Endothelial cell of umbilical vein (primary cell): Measurements from ENCODE around the gene SLC22A17. TPM values are rescaled to one million over a fixed set of nuclear protein-coding genes. Genes with fewer than 3 reads are reported as not detected.

Source experiments
- BruUV-seq: library from RNA; stranded (reverse); fragments of 400-500 nt; replicated peaks from 2 replicates; lab custom pipeline; 2021; lab: Mats Ljungman, UMichigan
- CTCF ChIA-PET: fragments of 300-600, 350-600 bp; sonication (Branson Sonifier 250); formaldehyde crosslinking; loops from one replicate; lab custom pipeline; 2021; ENCODE audit warnings: antibody characterized with exemption, inconsistent platforms; lab: Charles Lee
- POLR2A ChIA-PET: fragments of 300-600, 350-600 bp; sonication (Branson Sonifier 250); formaldehyde crosslinking; loops from one replicate; lab custom pipeline; 2021; ENCODE audit warnings: antibody characterized with exemption, inconsistent platforms; lab: Charles Lee
- DNase-seq: peaks from one replicate; pipeline ENCODE4 v3.0.0-alpha.2; 2011; ENCODE audit warnings: low read depth, low spot score
- FAIRE-seq: peaks from 2 replicates; lab custom pipeline; 2011; peaks lifted over from hg19 to GRCh38; lab: Jason Lieb, UNC
- H2AFZ ChIP-seq: 2 replicates; pipeline ENCODE4 v1.6.0; 2012; ENCODE audit warnings: low read depth, low read length, control low read depth, inconsistent platforms
- H3K27ac ChIP-seq: 2 replicates; pipeline ENCODE4 v1.5.1; 2011; ENCODE audit warnings: low read depth, mild to moderate bottlenecking, control low read depth, low read length, moderate library complexity; ENCODE audit not compliant: insufficient read depth
- H3K27me3 ChIP-seq, 2 experiments: 2 replicates each; pipeline versions ENCODE4 v1.6.0 to v1.6.1; 2011; ENCODE audit warnings: low read length in 2 of 2, mixed read lengths in 1 of 2; ENCODE audit not compliant: control insufficient read depth in 2 of 2, insufficient read depth in 2 of 2
- H3K36me3 ChIP-seq, 2 experiments: 2 replicates in 1 of 2; 3 replicates in 1 of 2; pipeline ENCODE4 v1.5.1; 2011; ENCODE audit warnings: low read length in 2 of 2, mild to moderate bottlenecking in 1 of 2, moderate library complexity in 1 of 2; ENCODE audit not compliant: control insufficient read depth in 2 of 2, insufficient read depth in 2 of 2; ENCODE audit errors: extremely low read depth in 1 of 2
- H3K4me1 ChIP-seq: 3 replicates; pipeline ENCODE4 v1.5.1; 2011; ENCODE audit warnings: mild to moderate bottlenecking, low read length; ENCODE audit not compliant: control insufficient read depth, insufficient read depth; ENCODE audit errors: extremely low read depth
- H3K4me2 ChIP-seq: 2 replicates; pipeline ENCODE4 v1.6.1; 2011; ENCODE audit warnings: low read length, control low read depth, mixed read lengths; ENCODE audit not compliant: insufficient read depth
- H3K4me3 ChIP-seq, 3 experiments: fragments of 200-600 bp in 1 of 3; sonication (generic), shearing (Covaris generic) in 1 of 3; replicated peaks in 1 of 3; 2 replicates each; pipeline ENCODE4 v1.5.1; 2011 to 2016; ENCODE audit warnings: control low read depth in 3 of 3, low read length in 3 of 3, mild to moderate bottlenecking in 2 of 3, inconsistent platforms in 1 of 3, low read depth in 1 of 3, moderate library complexity in 1 of 3; ENCODE audit not compliant: insufficient read depth in 1 of 3
- H3K79me2 ChIP-seq: 2 replicates; pipeline ENCODE4 v1.6.0; 2012; ENCODE audit warnings: low read length, inconsistent platforms; ENCODE audit not compliant: control insufficient read depth, insufficient read depth
- H3K9ac ChIP-seq: replicated peaks from 2 replicates; pipeline ENCODE3; 2011; ENCODE audit warnings: low read length, control low read depth; ENCODE audit not compliant: insufficient read depth; ENCODE audit errors: extremely low read depth
- H3K9me1 ChIP-seq: replicated peaks from 3 replicates; pipeline ENCODE4 v1.6.0; 2011; ENCODE audit warnings: mild to moderate bottlenecking, low read length; ENCODE audit not compliant: control insufficient read depth, insufficient read depth; ENCODE audit errors: extremely low read depth
- H3K9me3 ChIP-seq: replicated peaks from 2 replicates; pipeline ENCODE4 v1.5.1; 2012; ENCODE audit warnings: low read length, inconsistent platforms; ENCODE audit not compliant: control insufficient read depth, insufficient read depth
- H4K20me1 ChIP-seq: replicated peaks from 2 replicates; pipeline ENCODE3; 2011; ENCODE audit warnings: mild to moderate bottlenecking, low read length; ENCODE audit not compliant: control insufficient read depth, insufficient read depth; ENCODE audit errors: extremely low read depth
- CTCF ChIP-seq, 2 donors: IDR thresholded peaks; 1 replicate in 1 of 2; 2 replicates in 1 of 2; pipeline ENCODE4 v1.5.1; 2011; ENCODE audit warnings: low read length in 2 of 2, mild to moderate bottlenecking in 2 of 2, moderate library complexity in 2 of 2, control low read depth in 1 of 2, inconsistent platforms in 1 of 2, low read depth in 1 of 2; ENCODE audit not compliant: insufficient read depth in 1 of 2; ENCODE audit errors: extremely low read depth in 1 of 2
- EZH2 ChIP-seq: IDR thresholded peaks from 2 replicates; pipeline ENCODE4 v1.6.1; 2012; ENCODE audit warnings: borderline replicate concordance, low read depth, mild to moderate bottlenecking, moderate library complexity, low read length, inconsistent platforms; ENCODE audit not compliant: severe bottlenecking
- FOS ChIP-seq: IDR thresholded peaks from 2 replicates; pipeline ENCODE4 v1.6.1; 2011; ENCODE audit warnings: mild to moderate bottlenecking, low read length, moderate library complexity, borderline replicate concordance; ENCODE audit not compliant: insufficient read depth
- GATA2 ChIP-seq: IDR thresholded peaks from 2 replicates; pipeline ENCODE4 v1.7.0; 2011; ENCODE audit warnings: low read depth, mild to moderate bottlenecking, moderate library complexity, mixed read lengths, low read length; ENCODE audit not compliant: insufficient read length, insufficient read depth
- JUN ChIP-seq: IDR thresholded peaks from 2 replicates; pipeline ENCODE4 v1.6.1; 2011; ENCODE audit warnings: borderline replicate concordance, low read depth; ENCODE audit not compliant: insufficient read length, insufficient read depth
- MAX ChIP-seq: IDR thresholded peaks from 2 replicates; pipeline ENCODE4 v1.6.1; 2011; ENCODE audit not compliant: insufficient read depth, insufficient read length
- MYC ChIP-seq: IDR thresholded peaks from one replicate; pipeline ENCODE4 v1.6.1; 2011; ENCODE audit warnings: mild to moderate bottlenecking, low read depth, low read length
- POLR2A ChIP-seq: IDR thresholded peaks from 2 replicates; pipeline ENCODE4 v1.6.1; 2012; ENCODE audit warnings: low read depth, mild to moderate bottlenecking, control low read depth, low read length
- POLR2AphosphoS5 ChIP-seq: IDR thresholded peaks from 2 replicates; pipeline ENCODE4 v1.6.1; 2012; ENCODE audit warnings: low read depth, mild to moderate bottlenecking, control low read depth, low read length, moderate library complexity; ENCODE audit not compliant: insufficient read depth
- dilution Hi-C: fragments of 300-500 bp; cut with MboI; formaldehyde crosslinking; loops from one replicate; pipeline ENCODE4 v1.15.0; 2019; ENCODE audit warnings: low sequenced_read_pairs; ENCODE audit not compliant: extremely low pct_ligation_motif_present
- intact Hi-C: fragments of 100-400 bp; cut with micrococcal nuclease; formaldehyde crosslinking; loops from one replicate; pipeline ENCODE4 v1.10.0; 2022
- polyA plus RNA-seq, 4 experiments: library from polyadenylated mRNA; depleted of rRNA in 3 of 4; stranded (reverse) in 3 of 4; unstranded in 1 of 4; fragments of >200 nt; gene quantifications; 2 replicates each; pipeline versions ENCODE4 v1.2.1 to v1.2.3, GENCODE V29; 2011 to 2012; ENCODE audit warnings: missing spikeins in 1 of 4
- total RNA-seq: library from RNA; stranded (reverse); gene quantifications from 2 replicates; pipeline ENCODE4 v1.2.3, GENCODE V29; 2021

SLC22A17 gene
- total and polyA plus RNA-seq, 2 donors (not counting 3 experiments of a cell fraction or from before 2014, with no cell fraction given): 2.9 to 4.6 TPM

GRCh38 chr14:23339506-23340268 lies 13.0 kb downstream of the SLC22A17 start:
- no peak overlapping the region for H3K27ac ChIP-seq
- H3K27me3 ChIP-seq: peaks cover 4 to 11% of the 10 kb centered on the region in 2 experiments
- H3K4me1 ChIP-seq: no peaks in the 10 kb centered on the region
- H3K9ac ChIP-seq: no peak overlapping the region
- no peaks in the 10 kb centered on the region for H3K9me3 ChIP-seq
- POLR2A ChIA-PET: no interaction called here
- no peaks in the 10 kb centered on the region for H3K79me2 ChIP-seq
- CTCF ChIA-PET: interaction anchor here (1.5 kb wide), 1 partner anchor 11 kb away, joined by 3 read pairs; no protein-coding TSS in a partner anchor
- no peak overlapping the region for H2AFZ ChIP-seq
- no peaks in the 10 kb centered on the region for H3K9me1 ChIP-seq
- no peaks in the 10 kb centered on the region for H4K20me1 ChIP-seq
- dilution Hi-C loops: no loop called here
- intact Hi-C loops: no loop called here
- H3K36me3 ChIP-seq: no peaks in the 10 kb centered on the region
- TF ChIP-seq POLR2AphosphoS5: no peak
- H3K4me2 ChIP-seq: no peak overlapping the region
- no peak overlapping the region for H3K4me3 ChIP-seq
- no peak for DNase-seq
- no peak for FAIRE-seq
- no TSS peak for BruUV-seq

GRCh38 chr14:23335623-23336022 lies 17.1 kb downstream of the SLC22A17 start:
- H3K4me1 ChIP-seq: no peaks in the 10 kb centered on the region
- no peak overlapping the region for H3K27ac ChIP-seq
- no peaks in the 10 kb centered on the region for H3K79me2 ChIP-seq
- BruUV-seq: no TSS peak
- ChIA-PET POLR2A (no interaction called here), CTCF (no interaction called here)
- FAIRE-seq (no peak), DNase-seq (no peak)
- H2AFZ ChIP-seq: no peak overlapping the region
- no peak overlapping the region for H3K4me3 ChIP-seq
- no peaks in the 10 kb centered on the region for H3K36me3 ChIP-seq
- peaks cover 0 to 7% of the 10 kb centered on the region in 2 experiments for H3K27me3 ChIP-seq
- TF ChIP-seq JUN (no peak), POLR2A (no peak), MAX (no peak), POLR2AphosphoS5 (no peak), FOS (no peak), MYC (no peak), EZH2 (no peak), GATA2 (no peak), CTCF (IDR thresholded peaks at IDR 0.05; ENCODE audit: extremely low read depth in 1 of 2, insufficient read depth in 1 of 2, low read depth in 1 of 2, low read length in 2 of 2) (no peak)
- H4K20me1 ChIP-seq: no peaks in the 10 kb centered on the region
- dilution Hi-C loops (no loop called here), intact Hi-C loops (no loop called here)
- H3K9me1 ChIP-seq: no peaks in the 10 kb centered on the region
- no peaks in the 10 kb centered on the region for H3K9me3 ChIP-seq
- H3K4me2 ChIP-seq: no peak overlapping the region
- H3K9ac ChIP-seq: no peak overlapping the region
